Measurements from ENCODE around the gene EID3. TPM values are rescaled to one million over a fixed set of nuclear protein-coding genes. Genes with fewer than 3 reads are reported as not detected.

EID3 gene
- total RNA-seq, 4 donors from 2014 or later = 11.2 to 44.4 (median 19.6) TPM

DNA sequence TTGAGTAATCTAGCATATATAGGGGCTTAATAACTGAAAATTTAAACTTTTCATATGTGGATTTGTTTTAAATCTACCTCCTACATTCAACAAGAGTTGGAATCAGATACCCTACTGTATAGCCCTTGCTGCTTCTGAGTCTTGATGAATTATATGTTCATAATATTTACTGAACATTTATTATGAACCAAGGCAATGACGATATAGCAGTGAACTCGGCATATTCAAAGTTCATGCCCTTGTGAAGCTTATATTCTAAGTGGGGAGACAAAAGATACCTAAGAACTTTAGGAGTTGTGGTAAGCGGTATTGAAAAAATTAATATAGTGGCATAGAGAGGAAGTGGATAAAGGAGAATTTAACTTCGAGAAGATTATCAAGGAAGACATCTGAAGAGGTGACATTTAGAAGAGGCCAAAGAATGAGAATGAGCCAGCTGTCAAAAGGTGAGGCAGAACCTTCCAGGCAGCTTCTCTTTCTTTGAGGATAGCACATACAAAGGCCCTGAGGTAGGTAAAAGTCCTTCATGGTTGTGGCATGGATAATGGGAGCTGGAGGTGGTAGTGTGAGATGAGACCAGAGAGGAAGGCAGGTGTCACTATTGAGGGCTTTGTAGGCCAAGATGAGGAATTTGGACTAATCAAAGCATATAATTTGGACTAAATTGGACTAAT is 10.2 kb downstream of the EID3 start:
- DNase-seq (ENCODE audit: low spot score) (no peak), ATAC-seq (ENCODE audit: low FRiP score) (no peak)
- TF ChIP-seq, protein P1, sequence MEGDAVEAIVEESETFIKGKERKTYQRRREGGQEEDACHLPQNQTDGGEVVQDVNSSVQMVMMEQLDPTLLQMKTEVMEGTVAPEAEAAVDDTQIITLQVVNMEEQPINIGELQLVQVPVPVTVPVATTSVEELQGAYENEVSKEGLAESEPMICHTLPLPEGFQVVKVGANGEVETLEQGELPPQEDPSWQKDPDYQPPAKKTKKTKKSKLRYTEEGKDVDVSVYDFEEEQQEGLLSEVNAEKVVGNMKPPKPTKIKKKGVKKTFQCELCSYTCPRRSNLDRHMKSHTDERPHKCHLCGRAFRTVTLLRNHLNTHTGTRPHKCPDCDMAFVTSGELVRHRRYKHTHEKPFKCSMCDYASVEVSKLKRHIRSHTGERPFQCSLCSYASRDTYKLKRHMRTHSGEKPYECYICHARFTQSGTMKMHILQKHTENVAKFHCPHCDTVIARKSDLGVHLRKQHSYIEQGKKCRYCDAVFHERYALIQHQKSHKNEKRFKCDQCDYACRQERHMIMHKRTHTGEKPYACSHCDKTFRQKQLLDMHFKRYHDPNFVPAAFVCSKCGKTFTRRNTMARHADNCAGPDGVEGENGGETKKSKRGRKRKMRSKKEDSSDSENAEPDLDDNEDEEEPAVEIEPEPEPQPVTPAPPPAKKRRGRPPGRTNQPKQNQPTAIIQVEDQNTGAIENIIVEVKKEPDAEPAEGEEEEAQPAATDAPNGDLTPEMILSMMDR (IDR thresholded peaks at IDR 0.05) = no peak

DNA sequence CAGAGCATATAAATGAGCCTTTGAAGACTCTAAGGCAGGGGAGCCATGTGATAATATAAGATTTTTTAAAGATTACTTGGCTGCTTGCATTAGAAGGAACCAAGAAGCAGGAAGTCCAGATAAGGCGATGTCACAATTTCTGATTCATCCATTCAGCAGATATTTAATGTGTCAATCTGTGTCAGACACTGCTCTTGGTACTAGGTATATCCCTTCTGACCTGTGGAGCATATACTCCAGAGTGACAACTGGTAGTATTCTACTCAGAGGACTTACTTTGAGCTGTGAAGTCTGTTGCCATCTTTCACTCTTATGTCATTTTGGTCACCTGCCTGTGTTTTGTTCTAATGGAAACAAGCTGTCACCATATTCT is 10.7 kb downstream of the EID3 start:
- TF ChIP-seq, protein P1 (IDR thresholded peaks at IDR 0.05) = no peak
- no peak for DNase-seq (ENCODE audit: low spot score)
- ATAC-seq (ENCODE audit: low FRiP score) = no peak

DNA sequence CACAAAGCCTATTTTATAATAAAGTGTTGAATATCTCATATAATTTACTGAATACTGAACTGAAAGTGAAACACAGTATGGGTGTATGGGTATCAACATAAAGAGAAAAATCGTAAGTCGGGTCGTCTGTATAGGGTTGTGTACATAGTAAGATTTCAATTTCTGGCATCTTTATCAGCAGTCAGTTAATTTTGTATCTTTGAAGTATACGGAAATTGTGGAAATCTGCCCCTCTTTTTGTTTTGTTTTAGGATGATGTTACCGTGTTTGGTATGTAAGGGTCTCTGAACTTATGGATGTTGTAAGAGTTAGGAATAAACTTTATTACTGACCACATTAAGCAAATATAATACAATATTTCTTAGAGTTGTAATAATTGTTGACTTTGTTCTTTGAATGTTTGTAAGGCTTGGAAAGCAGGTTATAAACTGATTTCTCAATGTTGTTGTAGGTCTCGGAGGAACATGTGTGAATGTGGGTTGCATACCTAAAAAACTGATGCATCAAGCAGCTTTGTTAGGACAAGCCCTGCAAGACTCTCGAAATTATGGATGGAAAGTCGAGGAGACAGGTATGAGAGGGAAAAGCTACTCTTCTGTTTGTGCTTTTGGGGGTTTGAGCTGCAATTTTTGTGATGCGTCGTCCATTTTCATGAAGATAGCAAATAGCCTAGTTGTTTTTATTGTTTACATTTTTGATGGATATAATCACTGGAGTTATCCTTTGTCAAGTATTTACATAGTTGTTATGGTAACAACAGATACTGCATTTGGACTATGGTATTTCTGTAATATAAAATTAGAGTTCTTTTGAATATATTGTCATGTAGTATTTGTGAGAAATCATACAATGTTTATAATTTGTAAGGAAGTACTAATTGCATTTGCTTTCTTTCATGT is 12.0 kb downstream of the EID3 start:
- DNase-seq (ENCODE audit: low spot score) (no peak), ATAC-seq (ENCODE audit: low FRiP score) (no peak)
- TF ChIP-seq, protein P1 (IDR thresholded peaks at IDR 0.05) = no peak

DNA sequence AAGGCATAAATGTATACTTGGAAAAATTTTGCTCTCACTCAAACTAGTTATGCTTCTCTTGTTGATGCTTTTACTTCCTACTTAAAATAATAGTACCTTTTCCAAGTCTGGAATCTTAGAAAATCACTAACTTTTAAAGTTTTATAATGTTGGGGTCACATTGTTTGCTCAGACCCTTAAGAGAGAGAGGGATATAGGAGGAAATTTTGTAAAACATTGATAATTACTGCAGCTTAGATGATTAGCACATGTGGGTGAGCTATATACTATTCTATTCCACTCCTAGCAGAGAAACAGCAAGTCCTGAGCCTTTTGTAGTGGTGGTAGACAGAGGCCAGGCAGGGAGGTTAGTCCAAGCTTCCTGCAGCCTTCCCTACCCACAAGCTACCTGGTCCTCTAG is 13.4 kb downstream of the EID3 start:
- TF ChIP-seq, protein P1 (IDR thresholded peaks at IDR 0.05) = no peak
- DNase-seq (ENCODE audit: low spot score) = no peak

DNA sequence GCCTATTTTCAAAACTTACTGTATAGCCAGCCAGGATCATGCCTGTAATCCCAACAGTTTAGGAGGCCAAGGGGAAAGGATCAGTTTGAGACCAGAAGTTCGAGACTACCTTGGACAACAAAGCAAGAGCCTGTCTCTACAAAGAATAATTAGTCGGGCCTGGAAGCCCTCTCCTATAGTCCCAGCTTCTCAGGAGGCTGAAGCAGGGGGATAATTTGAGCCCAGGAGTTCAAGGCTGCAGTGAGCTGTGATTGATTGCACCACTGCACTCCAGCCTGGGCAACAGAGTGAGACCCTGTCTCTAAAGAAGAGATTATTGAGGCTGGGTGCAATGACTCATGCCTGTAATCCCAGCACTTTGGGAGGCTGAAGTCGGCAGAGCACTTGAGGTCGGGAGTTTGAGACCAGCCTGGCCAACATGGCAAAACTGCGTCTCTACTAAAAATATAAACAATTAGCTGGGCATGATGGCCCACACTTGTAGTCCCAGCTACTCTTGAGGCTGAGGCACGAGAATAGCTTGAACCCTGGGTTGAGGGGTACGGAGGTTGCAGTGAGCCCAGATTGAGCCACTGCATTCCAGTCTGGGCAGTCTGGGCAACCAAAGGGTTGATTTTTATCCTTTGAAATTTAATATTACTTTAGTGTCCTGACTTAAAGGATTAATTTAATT is 14.1 kb downstream of the EID3 start:
- ATAC-seq (ENCODE audit: low FRiP score) (no peak), DNase-seq (ENCODE audit: low spot score) (no peak)
- TF ChIP-seq, protein P1 (IDR thresholded peaks at IDR 0.05) = no peak

More for the DNA sequence above, 13.4 kb downstream of the EID3 start:
- no peak for ATAC-seq (ENCODE audit: low FRiP score)

DNA sequence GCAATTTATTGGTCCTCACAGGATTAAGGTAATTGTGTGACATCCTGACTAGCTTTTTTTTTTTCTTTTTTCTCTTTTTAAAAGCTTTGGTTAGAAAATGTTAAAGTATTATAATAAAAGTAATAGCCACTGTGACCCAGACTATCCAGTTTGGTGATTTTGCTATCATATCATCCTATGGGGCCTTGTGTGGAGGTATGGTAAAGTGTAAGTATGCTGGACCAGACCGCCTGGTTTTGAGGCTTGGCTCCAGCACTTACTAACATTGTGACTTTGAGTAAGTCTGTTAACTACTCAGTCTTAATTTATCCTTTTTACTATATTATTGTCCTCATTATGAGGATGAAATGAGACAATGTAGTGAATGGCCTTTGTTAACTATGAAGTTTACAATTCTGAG is 15.5 kb downstream of the EID3 start:
- DNase-seq (ENCODE audit: low spot score) (no peak), ATAC-seq (ENCODE audit: low FRiP score) (no peak)
- TF ChIP-seq, protein P1 (IDR thresholded peaks at IDR 0.05) = no peak

Data from omental fat pad (tissue), 4 donors.